GM21529 (cell line): ENCODE results near the gene HOXC5.

Source experiments
- ATAC-seq: cut with Tn5 transposase; IDR thresholded peaks from one replicate; pipeline ENCODE4 v1.9.1; 2021; ENCODE audit not compliant: unreplicated experiment

Gene HOXC5

GRCh38 chr12:54019091-54019811, 13.6 kb upstream of the HOXC5 start:
- ATAC-seq = no peak

- ATAC-seq = no peak
Measured at GRCh38 chr12:54019924-54020590, 12.8 kb upstream of the HOXC5 start.

- no peak for ATAC-seq
Measured at GRCh38 chr12:54020591-54021405, 12.1 kb upstream of the HOXC5 start.

- no peak for ATAC-seq
Measured at GRCh38 chr12:54021432-54022013, 11.3 kb upstream of the HOXC5 start.

GRCh38 chr12:54022960-54023884, 9.6 kb upstream of the HOXC5 start:
- ATAC-seq = no peak

GRCh38 chr12:54024127-54024526, 8.7 kb upstream of the HOXC5 start:
- no peak for ATAC-seq

GRCh38 chr12:54024581-54025305, 8.1 kb upstream of the HOXC5 start:
- ATAC-seq = no peak

- no peak for ATAC-seq
Measured at GRCh38 chr12:54025499-54026405, 7.1 kb upstream of the HOXC5 start.

GRCh38 chr12:54026640-54027441, 6.0 kb upstream of the HOXC5 start:
- ATAC-seq = no peak

- ATAC-seq = no peak
Measured at GRCh38 chr12:54027442-54027786, 5.4 kb upstream of the HOXC5 start.

GRCh38 chr12:54028314-54029201, 4.3 kb upstream of the HOXC5 start, which contains the start of gene HOXC6:
TSS of gene HOXC6 (plus strand) at chr12:54028440. CDS start at chr12:54028522, 82 bp downstream.
- no peak for ATAC-seq

GRCh38 chr12:54029529-54030441, 3.1 kb upstream of the HOXC5 start:
- no peak for ATAC-seq

- ATAC-seq = no peak
Measured at GRCh38 chr12:54030442-54030801, 2.4 kb upstream of the HOXC5 start.

- ATAC-seq = no peak
Measured at GRCh38 chr12:54030889-54031471, 1.9 kb upstream of the HOXC5 start.

GRCh38 chr12:54031480-54031879, 1.4 kb upstream of the HOXC5 start:
- no peak for ATAC-seq
